HCT116 (cell line): ENCODE data around the gene TEX101. TPM values are rescaled to one million over a fixed set of nuclear protein-coding genes. Genes with fewer than 3 reads are reported as not detected.
A peak's percentile ranks its signal among the peaks of the same experiment; 100 is the strongest.

Experiments
- ATAC-seq: fragments of 200-7000 bp; cut with Tn5 transposase; 2 replicates; pipeline ENCODE4 v1.9.1; 2020; ENCODE audit warnings: mild to moderate bottlenecking, moderate library complexity
- BruUV-seq: library from RNA; stranded (reverse); fragments of 400-500 nt; replicated peaks from 2 replicates; lab custom pipeline; 2021; lab: Mats Ljungman, UMichigan
- CTCF ChIA-PET: fragments of 300-600 bp; sonication (Branson Sonifier 250); formaldehyde crosslinking; loops from one replicate; lab custom pipeline; 2021; ENCODE audit warnings: antibody characterized with exemption; lab: Charles Lee
- POLR2A ChIA-PET: fragments of 300-600, 350-600 bp; sonication (Branson Sonifier 250); formaldehyde crosslinking; loops from one replicate; lab custom pipeline; 2021; ENCODE audit warnings: antibody characterized with exemption; lab: Charles Lee
- RAD21 ChIA-PET, 2 experiments: fragments of 300-600 bp; sonication (Branson Sonifier 250); formaldehyde crosslinking; loops; one replicate each; lab custom pipeline; 2023; ENCODE audit warnings: low total read pairs in 2 of 2; ENCODE audit not compliant: uncharacterized antibody in 2 of 2, unreplicated experiment in 2 of 2, low non-redundant PET in 1 of 2; lab: Charles Lee
- DNase-seq: peaks from one replicate; pipeline ENCODE4 v3.0.0-alpha.2; 2010; ENCODE audit warnings: low read depth, low spot score
- H2AFZ ChIP-seq: fragments of 200-600 bp; shearing (Covaris generic), sonication (generic); 2 replicates; pipeline ENCODE4 v1.6.1; 2017; ENCODE audit warnings: low read depth, mixed run types, mixed read lengths, antibody characterized with exemption, low read length; ENCODE audit not compliant: poor library complexity, severe bottlenecking
- H3K27ac ChIP-seq: 2 replicates; pipeline ENCODE4 v1.5.1; 2012; ENCODE audit warnings: low read depth, low read length
- H3K27me3 ChIP-seq: fragments of 200-600 bp; sonication (generic); 2 replicates; pipeline ENCODE4 v1.6.1; 2016; ENCODE audit warnings: mixed run types, low read length, mixed read lengths; ENCODE audit not compliant: insufficient read depth
- H3K36me3 ChIP-seq, 2 experiments: fragments of 200-500 bp in 1 of 2; fragments of 200-600 bp in 1 of 2; sonication (Bioruptor generic) in 1 of 2; sonication (generic) in 1 of 2; 2 replicates each; pipeline versions ENCODE4 v1.5.1 to v1.6.1; 2014 to 2016; ENCODE audit warnings: low read length in 2 of 2, inconsistent platforms in 1 of 2, mixed read lengths in 1 of 2, mixed run types in 1 of 2; ENCODE audit not compliant: insufficient read depth in 2 of 2, control insufficient read depth in 1 of 2
- H3K4me1 ChIP-seq, 2 experiments: fragments of 200-600 bp in 1 of 2; sonication (generic) in 1 of 2; 2 replicates each; pipeline versions ENCODE4 v1.5.1 to v1.6.1; 2012 to 2017; ENCODE audit warnings: low read length in 2 of 2, inconsistent platforms in 1 of 2, mild to moderate bottlenecking in 1 of 2, mixed read lengths in 1 of 2, mixed run types in 1 of 2, moderate library complexity in 1 of 2; ENCODE audit not compliant: insufficient read depth in 2 of 2, control insufficient read depth in 1 of 2
- H3K4me2 ChIP-seq: fragments of 200-600 bp; sonication (generic); 2 replicates; pipeline ENCODE4 v1.6.1; 2017; ENCODE audit warnings: mixed run types, low read length, mixed read lengths
- H3K4me3 ChIP-seq, 2 experiments: fragments of 200-600 bp in 1 of 2; sonication (generic) in 1 of 2; replicated peaks in 1 of 2; 2 replicates each; pipeline ENCODE4 v1.5.1; 2011 to 2016; ENCODE audit warnings: low read length in 2 of 2, control low read depth in 1 of 2, low read depth in 1 of 2, mild to moderate bottlenecking in 1 of 2, mixed read lengths in 1 of 2, mixed run types in 1 of 2
- H3K79me2 ChIP-seq: fragments of 200-600 bp; sonication (generic); 2 replicates; pipeline ENCODE4 v1.6.1; 2017; ENCODE audit warnings: mild to moderate bottlenecking, mixed run types, low read length, moderate library complexity, mixed read lengths; ENCODE audit not compliant: insufficient read depth
- H3K9ac ChIP-seq: fragments of 200-600 bp; sonication (generic); 2 replicates; pipeline ENCODE4 v1.6.1; 2016; ENCODE audit warnings: low read length, mixed read lengths
- H3K9me2 ChIP-seq: fragments of 200-600 bp; sonication (generic), shearing (Covaris generic); 2 replicates; pipeline ENCODE4 v1.6.1; 2017; ENCODE audit warnings: mixed run types, mild to moderate bottlenecking, moderate library complexity; ENCODE audit not compliant: insufficient read depth
- H3K9me3 ChIP-seq, 2 experiments: fragments of 200-500 bp in 1 of 2; fragments of 200-600 bp in 1 of 2; sonication (Bioruptor generic) in 1 of 2; sonication (generic) in 1 of 2; 2 replicates each; pipeline ENCODE4 v1.6.1; 2014 to 2017; ENCODE audit warnings: low read length in 2 of 2, mixed read lengths in 2 of 2, inconsistent platforms in 1 of 2, low read depth in 1 of 2, mild to moderate bottlenecking in 1 of 2, mixed run types in 1 of 2, moderate library complexity in 1 of 2; ENCODE audit not compliant: control insufficient read depth in 1 of 2, insufficient read depth in 1 of 2
- H4K20me1 ChIP-seq: fragments of 200-600 bp; sonication (generic), shearing (Covaris generic); 2 replicates; pipeline ENCODE4 v1.6.1; 2017; ENCODE audit warnings: mixed run types, mild to moderate bottlenecking, moderate library complexity; ENCODE audit not compliant: insufficient read depth
- CBX3 ChIP-seq: IDR thresholded peaks from 2 replicates; pipeline ENCODE4 v1.6.1; 2012; ENCODE audit warnings: low read depth
- ELF1 ChIP-seq: IDR thresholded peaks from 2 replicates; pipeline ENCODE4 v1.6.1; 2012; ENCODE audit warnings: low read depth, borderline replicate concordance
- RAD21 ChIP-seq: IDR thresholded peaks from 2 replicates; pipeline ENCODE4 v1.6.1; 2012; ENCODE audit warnings: low read depth, mild to moderate bottlenecking
- TCF7L2 ChIP-seq: IDR thresholded peaks from 2 replicates; pipeline ENCODE4 v1.7.0; 2011; ENCODE audit warnings: borderline replicate concordance, inconsistent platforms; ENCODE audit not compliant: insufficient read depth, insufficient read length; ENCODE audit errors: extremely low read depth
- YY1 ChIP-seq: IDR thresholded peaks from 2 replicates; pipeline ENCODE4 v1.6.1; 2011; ENCODE audit warnings: low read length, low read depth, moderate library complexity, mild to moderate bottlenecking; ENCODE audit not compliant: insufficient replicate concordance; ENCODE audit errors: extremely low read depth
- ZFX ChIP-seq: fragments of 450-650 bp; IDR thresholded peaks from 2 replicates; pipeline ENCODE4 v1.6.1; 2017
- ZNF274 ChIP-seq: fragments of 200-500 bp; sonication (Bioruptor generic); IDR thresholded peaks from 2 replicates; pipeline ENCODE4 v1.6.1; 2014; ENCODE audit warnings: mild to moderate bottlenecking, low read depth, low read length, inconsistent platforms
- intact Hi-C: fragments of 100-400 bp; cut with micrococcal nuclease; formaldehyde crosslinking; loops from 2 replicates; pipeline ENCODE4 v1.10.0; 2022
- total RNA-seq: library from RNA; stranded (reverse); gene quantifications from one replicate; pipeline ENCODE4 v1.2.1, GENCODE V29; 2021; ENCODE audit not compliant: unreplicated experiment
- TF ChIP-seq, protein P1 (sequence below): IDR thresholded peaks from 2 replicates; pipeline ENCODE4 v1.6.1; 2012
- TF ChIP-seq, protein P2 (sequence below): IDR thresholded peaks from 2 replicates; pipeline ENCODE4 v1.6.1; 2012; ENCODE audit warnings: low read depth
- TF ChIP-seq, protein P3 (sequence below): IDR thresholded peaks from 2 replicates; pipeline ENCODE4 v1.6.1; 2012
- TF ChIP-seq, protein P4 (sequence below): IDR thresholded peaks from 2 replicates; pipeline ENCODE4 v1.6.1; 2011; ENCODE audit warnings: mild to moderate bottlenecking, low read length, moderate library complexity; ENCODE audit not compliant: insufficient replicate concordance; ENCODE audit errors: extremely low read depth

TEX101 gene
- total RNA-seq, 1 experiment from 2014 or later = not detected

DNA sequence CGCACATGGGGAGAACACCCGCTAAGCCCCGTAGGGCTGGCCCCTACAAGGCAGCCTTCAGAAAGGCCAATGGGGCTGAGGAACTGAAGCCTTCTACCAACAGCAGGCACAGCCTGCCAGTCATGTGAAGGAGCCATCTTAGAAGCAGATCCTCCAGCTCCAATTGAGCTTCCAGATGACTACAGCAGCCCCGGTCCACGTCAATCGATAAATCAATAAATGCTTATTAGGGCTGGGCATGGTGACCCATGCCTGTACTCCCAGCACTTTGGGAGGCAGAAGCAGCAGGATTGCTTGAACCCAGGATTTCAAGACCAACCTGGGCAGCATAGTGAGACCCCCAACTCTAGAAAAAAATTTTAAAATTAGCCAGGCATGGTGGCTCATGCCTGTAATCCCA lies 23.0 kb downstream of the TEX101 start:
- Histone ChIP-seq H3K4me1 (peaks cover 0 to 22% of the 10 kb centered on the region in 2 experiments; a peak in 2 of 4 replicates), H2AFZ (no peak overlapping the region), H4K20me1 (no peaks in the 10 kb centered on the region), H3K9ac (no peak overlapping the region), H3K9me2 (no peaks in the 10 kb centered on the region), H3K36me3 (no peaks in the 10 kb centered on the region), H3K9me3 (no peaks in the 10 kb centered on the region; a peak in 1 of 4 replicates), H3K4me3 (no peak overlapping the region), H3K79me2 (no peaks in the 10 kb centered on the region), H3K27me3 (no peaks in the 10 kb centered on the region), H3K4me2 (no peak overlapping the region), H3K27ac (no peak overlapping the region)
- ChIA-PET POLR2A (no interaction called here), RAD21 (no interaction called here), CTCF (interaction anchor here (1.4 kb wide), 1 partner anchor 117 kb away, joined by 3 read pairs; no protein-coding TSS in a partner anchor)
- intact Hi-C loops = loop anchor here (10.0 kb wide), 1 partner anchor 507 kb away; no protein-coding TSS in a partner anchor
- ATAC-seq (no peak), DNase-seq (no peak)
- TF ChIP-seq ZNF274 (no peak), ZFX (no peak), CBX3 (no peak)
- BruUV-seq = no TSS peak

DNA sequence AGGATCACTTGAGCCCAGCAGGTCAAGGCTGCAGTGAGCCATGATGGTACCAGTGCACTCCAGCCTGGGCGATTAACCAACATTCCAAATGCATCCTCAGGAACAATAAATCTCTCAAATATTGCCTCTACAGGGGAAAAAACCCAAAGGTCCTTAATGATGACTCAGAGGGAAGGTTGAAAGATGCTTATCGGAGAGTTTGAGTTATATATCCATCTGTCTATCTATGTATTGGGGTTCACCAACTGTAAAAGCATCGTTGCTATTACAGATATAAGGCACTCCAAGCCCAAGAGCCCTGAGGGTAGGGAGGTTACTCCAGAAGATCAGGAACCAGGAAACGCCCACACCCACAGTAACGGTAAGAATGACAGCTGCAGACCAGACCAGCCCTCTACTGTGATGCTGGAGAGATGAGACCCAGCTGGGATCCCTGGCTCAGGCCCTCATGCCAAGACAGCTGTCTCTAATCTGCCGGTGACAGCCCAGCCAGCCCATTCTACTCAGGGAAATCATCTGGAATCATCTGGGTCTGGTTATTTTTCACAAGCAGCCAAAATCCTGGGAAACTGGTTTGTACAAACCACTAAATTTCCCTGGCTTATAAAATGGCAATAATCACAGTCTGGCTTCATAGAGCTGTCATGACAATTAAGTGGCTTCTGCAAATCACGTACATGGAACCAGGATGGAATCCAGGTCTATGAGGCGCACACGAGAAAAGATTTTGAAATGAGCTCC lies 23.8 kb downstream of the TEX101 start:
- Histone ChIP-seq H3K4me1 (peaks cover 0 to 16% of the 10 kb centered on the region in 2 experiments; a peak in 2 of 4 replicates), H3K9me3 (no peaks in the 10 kb centered on the region; a peak in 1 of 4 replicates), H3K9ac (no peak overlapping the region), H3K36me3 (no peaks in the 10 kb centered on the region), H3K27ac (no peak overlapping the region), H3K4me3 (no peak overlapping the region), H4K20me1 (no peaks in the 10 kb centered on the region), H3K9me2 (no peaks in the 10 kb centered on the region), H3K4me2 (peak overlapping the region; percentile 24), H3K79me2 (no peaks in the 10 kb centered on the region), H3K27me3 (no peaks in the 10 kb centered on the region), H2AFZ (no peak overlapping the region)
- ChIA-PET RAD21 (no interaction called here), POLR2A (interaction anchor here (0.6 to 1.6 kb wide), 2 partner anchors 87 to 235 kb away, joined by 3 to 5 read pairs; no protein-coding TSS in a partner anchor), CTCF (interaction anchor here (1.0 to 1.4 kb wide), 3 partner anchors 9 to 82 kb away, joined by 3 to 7 read pairs (median 5); no protein-coding TSS in a partner anchor)
- DNase-seq = no peak
- ATAC-seq = no peak
- intact Hi-C loops = loop anchor here (10.0 kb wide), 1 partner anchor 506 kb away; no protein-coding TSS in a partner anchor
- BruUV-seq = no TSS peak
- TF ChIP-seq, protein P1, sequence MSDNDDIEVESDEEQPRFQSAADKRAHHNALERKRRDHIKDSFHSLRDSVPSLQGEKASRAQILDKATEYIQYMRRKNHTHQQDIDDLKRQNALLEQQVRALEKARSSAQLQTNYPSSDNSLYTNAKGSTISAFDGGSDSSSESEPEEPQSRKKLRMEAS = no peak
- no peak for TF ChIP-seq RAD21
- no peak for TF ChIP-seq YY1
- TF ChIP-seq, protein P2, sequence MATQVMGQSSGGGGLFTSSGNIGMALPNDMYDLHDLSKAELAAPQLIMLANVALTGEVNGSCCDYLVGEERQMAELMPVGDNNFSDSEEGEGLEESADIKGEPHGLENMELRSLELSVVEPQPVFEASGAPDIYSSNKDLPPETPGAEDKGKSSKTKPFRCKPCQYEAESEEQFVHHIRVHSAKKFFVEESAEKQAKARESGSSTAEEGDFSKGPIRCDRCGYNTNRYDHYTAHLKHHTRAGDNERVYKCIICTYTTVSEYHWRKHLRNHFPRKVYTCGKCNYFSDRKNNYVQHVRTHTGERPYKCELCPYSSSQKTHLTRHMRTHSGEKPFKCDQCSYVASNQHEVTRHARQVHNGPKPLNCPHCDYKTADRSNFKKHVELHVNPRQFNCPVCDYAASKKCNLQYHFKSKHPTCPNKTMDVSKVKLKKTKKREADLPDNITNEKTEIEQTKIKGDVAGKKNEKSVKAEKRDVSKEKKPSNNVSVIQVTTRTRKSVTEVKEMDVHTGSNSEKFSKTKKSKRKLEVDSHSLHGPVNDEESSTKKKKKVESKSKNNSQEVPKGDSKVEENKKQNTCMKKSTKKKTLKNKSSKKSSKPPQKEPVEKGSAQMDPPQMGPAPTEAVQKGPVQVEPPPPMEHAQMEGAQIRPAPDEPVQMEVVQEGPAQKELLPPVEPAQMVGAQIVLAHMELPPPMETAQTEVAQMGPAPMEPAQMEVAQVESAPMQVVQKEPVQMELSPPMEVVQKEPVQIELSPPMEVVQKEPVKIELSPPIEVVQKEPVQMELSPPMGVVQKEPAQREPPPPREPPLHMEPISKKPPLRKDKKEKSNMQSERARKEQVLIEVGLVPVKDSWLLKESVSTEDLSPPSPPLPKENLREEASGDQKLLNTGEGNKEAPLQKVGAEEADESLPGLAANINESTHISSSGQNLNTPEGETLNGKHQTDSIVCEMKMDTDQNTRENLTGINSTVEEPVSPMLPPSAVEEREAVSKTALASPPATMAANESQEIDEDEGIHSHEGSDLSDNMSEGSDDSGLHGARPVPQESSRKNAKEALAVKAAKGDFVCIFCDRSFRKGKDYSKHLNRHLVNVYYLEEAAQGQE = no peak
- TF ChIP-seq, protein P3, sequence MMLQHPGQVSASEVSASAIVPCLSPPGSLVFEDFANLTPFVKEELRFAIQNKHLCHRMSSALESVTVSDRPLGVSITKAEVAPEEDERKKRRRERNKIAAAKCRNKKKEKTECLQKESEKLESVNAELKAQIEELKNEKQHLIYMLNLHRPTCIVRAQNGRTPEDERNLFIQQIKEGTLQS = no peak
- TF ChIP-seq TCF7L2 = no peak
- no peak for TF ChIP-seq ELF1
- TF ChIP-seq, protein P4, sequence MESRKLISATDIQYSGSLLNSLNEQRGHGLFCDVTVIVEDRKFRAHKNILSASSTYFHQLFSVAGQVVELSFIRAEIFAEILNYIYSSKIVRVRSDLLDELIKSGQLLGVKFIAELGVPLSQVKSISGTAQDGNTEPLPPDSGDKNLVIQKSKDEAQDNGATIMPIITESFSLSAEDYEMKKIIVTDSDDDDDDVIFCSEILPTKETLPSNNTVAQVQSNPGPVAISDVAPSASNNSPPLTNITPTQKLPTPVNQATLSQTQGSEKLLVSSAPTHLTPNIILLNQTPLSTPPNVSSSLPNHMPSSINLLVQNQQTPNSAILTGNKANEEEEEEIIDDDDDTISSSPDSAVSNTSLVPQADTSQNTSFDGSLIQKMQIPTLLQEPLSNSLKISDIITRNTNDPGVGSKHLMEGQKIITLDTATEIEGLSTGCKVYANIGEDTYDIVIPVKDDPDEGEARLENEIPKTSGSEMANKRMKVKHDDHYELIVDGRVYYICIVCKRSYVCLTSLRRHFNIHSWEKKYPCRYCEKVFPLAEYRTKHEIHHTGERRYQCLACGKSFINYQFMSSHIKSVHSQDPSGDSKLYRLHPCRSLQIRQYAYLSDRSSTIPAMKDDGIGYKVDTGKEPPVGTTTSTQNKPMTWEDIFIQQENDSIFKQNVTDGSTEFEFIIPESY = no peak
- TF ChIP-seq CBX3 = no peak
